ENCODE measurements around the gene CFAP119.

The CFAP119 gene

DNA sequence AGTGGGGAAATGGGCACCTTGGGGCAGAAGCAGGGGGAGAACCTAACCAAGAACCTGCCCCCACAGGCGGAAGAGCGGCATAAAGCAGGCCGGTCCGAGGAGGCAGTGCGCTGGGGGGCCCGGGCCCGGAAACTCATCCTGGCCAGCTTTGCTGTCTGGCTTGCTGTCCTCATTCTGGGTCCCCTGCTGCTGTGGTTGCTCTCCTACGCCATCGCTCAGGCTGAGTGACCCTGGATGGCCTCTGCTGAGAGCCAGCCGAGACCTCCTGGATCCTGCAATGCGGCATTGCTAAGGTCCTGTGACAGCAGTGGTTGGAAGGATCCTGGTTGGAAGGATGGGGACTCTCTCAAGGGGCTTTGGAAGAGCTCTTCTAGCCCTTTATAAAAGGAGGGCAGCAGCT, 18.1 kb downstream of the CFAP119 start:
- TF ChIP-seq, protein P1, sequence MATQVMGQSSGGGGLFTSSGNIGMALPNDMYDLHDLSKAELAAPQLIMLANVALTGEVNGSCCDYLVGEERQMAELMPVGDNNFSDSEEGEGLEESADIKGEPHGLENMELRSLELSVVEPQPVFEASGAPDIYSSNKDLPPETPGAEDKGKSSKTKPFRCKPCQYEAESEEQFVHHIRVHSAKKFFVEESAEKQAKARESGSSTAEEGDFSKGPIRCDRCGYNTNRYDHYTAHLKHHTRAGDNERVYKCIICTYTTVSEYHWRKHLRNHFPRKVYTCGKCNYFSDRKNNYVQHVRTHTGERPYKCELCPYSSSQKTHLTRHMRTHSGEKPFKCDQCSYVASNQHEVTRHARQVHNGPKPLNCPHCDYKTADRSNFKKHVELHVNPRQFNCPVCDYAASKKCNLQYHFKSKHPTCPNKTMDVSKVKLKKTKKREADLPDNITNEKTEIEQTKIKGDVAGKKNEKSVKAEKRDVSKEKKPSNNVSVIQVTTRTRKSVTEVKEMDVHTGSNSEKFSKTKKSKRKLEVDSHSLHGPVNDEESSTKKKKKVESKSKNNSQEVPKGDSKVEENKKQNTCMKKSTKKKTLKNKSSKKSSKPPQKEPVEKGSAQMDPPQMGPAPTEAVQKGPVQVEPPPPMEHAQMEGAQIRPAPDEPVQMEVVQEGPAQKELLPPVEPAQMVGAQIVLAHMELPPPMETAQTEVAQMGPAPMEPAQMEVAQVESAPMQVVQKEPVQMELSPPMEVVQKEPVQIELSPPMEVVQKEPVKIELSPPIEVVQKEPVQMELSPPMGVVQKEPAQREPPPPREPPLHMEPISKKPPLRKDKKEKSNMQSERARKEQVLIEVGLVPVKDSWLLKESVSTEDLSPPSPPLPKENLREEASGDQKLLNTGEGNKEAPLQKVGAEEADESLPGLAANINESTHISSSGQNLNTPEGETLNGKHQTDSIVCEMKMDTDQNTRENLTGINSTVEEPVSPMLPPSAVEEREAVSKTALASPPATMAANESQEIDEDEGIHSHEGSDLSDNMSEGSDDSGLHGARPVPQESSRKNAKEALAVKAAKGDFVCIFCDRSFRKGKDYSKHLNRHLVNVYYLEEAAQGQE (IDR thresholded peaks at IDR 0.05; ENCODE audit: insufficient read depth in 1 of 2, low read depth in 2 of 2, low read length in 2 of 2), result no peak
- TF ChIP-seq SIN3A (IDR thresholded peaks at IDR 0.05; ENCODE audit: borderline replicate concordance, insufficient read depth, low read length) (no peak), TAF1 (IDR thresholded peaks at IDR 0.05; ENCODE audit: borderline replicate concordance, insufficient read depth, low read length) (no peak), FOXP2 (optimal IDR thresholded peaks at IDR 0.05; ENCODE audit: borderline replicate concordance, extremely low read depth, extremely low read length, insufficient read depth) (no peak), POLR2AphosphoS5 (IDR thresholded peaks at IDR 0.05; ENCODE audit: low read depth, low read length) (no peak)

DNA sequence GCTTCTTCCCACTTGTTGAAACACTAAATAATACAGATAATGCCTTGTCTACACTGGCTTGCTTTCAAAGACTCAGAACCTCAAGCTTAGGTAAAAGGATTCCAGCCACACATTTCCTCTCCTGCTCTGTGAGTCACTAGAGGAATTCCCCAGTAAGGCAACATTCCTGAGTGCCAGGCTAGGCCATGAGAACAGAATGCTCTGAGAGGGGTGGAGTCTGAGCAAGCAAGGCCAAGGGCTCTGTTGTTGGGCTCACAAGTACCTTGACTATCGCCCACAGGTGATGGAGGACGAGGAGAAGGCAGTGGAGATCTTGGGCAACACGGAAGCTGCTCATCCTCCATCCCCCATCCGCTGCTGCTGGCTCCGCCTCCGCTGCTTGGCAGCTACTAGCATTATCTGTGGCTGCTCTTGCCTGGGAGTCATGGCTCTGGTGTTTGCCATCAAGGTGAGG, 20.4 kb downstream of the CFAP119 start:
- no peak for TF ChIP-seq FOXP2 (optimal IDR thresholded peaks at IDR 0.05; ENCODE audit: borderline replicate concordance, extremely low read depth, extremely low read length, insufficient read depth)
- TF ChIP-seq, protein P1 (IDR thresholded peaks at IDR 0.05; ENCODE audit: insufficient read depth in 1 of 2, low read depth in 2 of 2, low read length in 2 of 2), result no peak
- TF ChIP-seq SIN3A (IDR thresholded peaks at IDR 0.05; ENCODE audit: borderline replicate concordance, insufficient read depth, low read length), result no peak
- no peak for TF ChIP-seq POLR2AphosphoS5 (IDR thresholded peaks at IDR 0.05; ENCODE audit: low read depth, low read length)
- TF ChIP-seq TAF1 (IDR thresholded peaks at IDR 0.05; ENCODE audit: borderline replicate concordance, insufficient read depth, low read length), result no peak

DNA sequence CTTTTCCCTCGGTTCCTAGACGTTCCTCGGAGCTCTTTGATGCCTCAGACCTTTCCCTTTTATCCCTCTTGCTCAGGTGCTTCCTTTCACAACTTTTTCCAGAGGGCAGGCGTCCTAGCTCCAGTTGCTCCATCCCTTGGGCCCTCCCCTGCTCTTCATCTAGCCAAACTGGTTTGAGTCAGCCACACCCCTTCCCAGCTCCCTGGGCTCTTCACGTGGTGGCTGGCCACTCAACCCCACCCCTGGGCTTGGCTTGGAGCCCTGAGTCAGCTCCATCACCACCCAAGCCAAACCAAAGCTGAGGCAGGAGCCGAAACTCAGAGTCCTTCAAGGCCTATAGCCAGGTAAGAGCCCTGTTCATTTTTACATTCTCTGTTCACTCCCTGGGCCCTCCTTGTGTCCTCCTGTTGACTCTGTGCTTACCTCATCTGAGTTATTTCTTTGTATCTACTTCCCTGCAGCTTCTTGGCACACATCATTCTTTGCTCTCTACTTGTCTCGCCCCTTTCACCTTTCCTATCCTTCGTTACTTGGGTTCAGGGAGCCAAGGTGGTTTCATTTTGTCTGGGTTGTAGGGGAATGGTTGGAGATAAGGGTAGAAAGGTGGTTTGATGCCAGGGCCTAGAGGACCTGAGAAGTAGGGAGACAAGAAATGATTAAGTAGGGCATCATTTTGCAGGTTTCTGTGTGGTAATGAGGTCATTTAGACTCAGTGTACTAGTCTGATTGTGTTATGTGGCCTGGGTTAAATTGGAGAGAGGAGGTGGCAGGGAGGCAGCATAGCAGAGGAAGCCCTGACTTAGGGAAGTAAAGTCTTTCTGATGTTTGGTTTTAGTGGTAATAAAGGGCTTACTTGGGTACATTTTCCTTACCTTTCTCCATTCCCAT, 21.3 kb downstream of the CFAP119 start:
- TF ChIP-seq POLR2AphosphoS5 (IDR thresholded peaks at IDR 0.05; ENCODE audit: low read depth, low read length), result no peak; the same call in 1 of the 2 replicates
- TF ChIP-seq, protein P1 (IDR thresholded peaks at IDR 0.05; ENCODE audit: insufficient read depth in 1 of 2, low read depth in 2 of 2, low read length in 2 of 2), result no peak
- TF ChIP-seq FOXP2 (optimal IDR thresholded peaks at IDR 0.05; ENCODE audit: borderline replicate concordance, extremely low read depth, extremely low read length, insufficient read depth), result no peak
- no peak for TF ChIP-seq SIN3A (IDR thresholded peaks at IDR 0.05; ENCODE audit: borderline replicate concordance, insufficient read depth, low read length)
- TF ChIP-seq TAF1 (IDR thresholded peaks at IDR 0.05; ENCODE audit: borderline replicate concordance, insufficient read depth, low read length), result no peak

DNA sequence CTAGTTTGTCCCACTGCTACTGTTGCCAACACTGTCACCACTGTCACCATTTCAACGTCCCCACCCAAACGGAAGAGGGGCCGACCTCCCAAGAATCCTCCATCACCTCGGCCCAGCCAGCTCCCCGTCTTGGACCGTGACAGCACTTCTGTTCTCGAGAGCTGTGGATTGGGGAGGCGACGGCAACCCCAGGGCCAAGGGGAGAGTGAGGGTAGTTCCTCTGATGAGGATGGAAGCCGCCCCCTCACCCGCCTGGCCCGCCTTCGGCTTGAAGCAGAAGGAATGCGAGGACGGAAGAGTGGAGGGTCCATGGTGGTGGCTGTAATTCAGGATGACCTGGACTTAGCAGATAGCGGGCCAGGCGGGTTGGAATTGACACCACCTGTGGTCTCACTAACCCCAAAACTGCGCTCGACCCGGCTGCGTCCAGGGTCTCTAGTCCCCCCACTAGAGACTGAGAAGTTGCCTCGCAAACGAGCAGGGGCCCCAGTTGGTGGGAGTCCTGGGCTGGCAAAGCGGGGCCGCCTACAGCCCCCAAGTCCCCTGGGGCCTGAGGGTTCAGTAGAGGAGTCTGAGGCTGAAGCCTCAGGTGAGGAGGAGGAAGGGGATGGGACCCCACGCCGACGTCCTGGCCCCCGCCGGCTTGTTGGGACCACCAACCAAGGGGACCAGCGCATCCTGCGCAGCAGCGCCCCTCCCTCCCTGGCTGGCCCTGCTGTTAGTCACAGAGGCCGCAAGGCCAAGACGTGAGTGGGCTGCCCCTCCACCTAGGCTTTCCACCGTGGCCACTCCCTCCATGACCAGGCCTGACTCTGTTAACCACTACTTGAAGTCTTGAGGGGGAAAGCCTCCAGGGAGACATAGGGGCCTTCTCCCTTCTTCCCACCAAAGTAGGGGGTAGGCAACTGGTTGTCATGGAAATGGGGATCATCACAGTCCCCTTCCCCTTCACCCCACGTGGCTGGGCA, 22.6 kb downstream of the CFAP119 start:
- TF ChIP-seq FOXP2 (optimal IDR thresholded peaks at IDR 0.05; ENCODE audit: borderline replicate concordance, extremely low read depth, extremely low read length, insufficient read depth) (no peak), SIN3A (IDR thresholded peaks at IDR 0.05; ENCODE audit: borderline replicate concordance, insufficient read depth, low read length) (no peak), POLR2AphosphoS5 (IDR thresholded peaks at IDR 0.05; ENCODE audit: low read depth, low read length) (no peak), TAF1 (IDR thresholded peaks at IDR 0.05; ENCODE audit: borderline replicate concordance, insufficient read depth, low read length) (no peak)
- TF ChIP-seq, protein P1 (IDR thresholded peaks at IDR 0.05; ENCODE audit: insufficient read depth in 1 of 2, low read depth in 2 of 2, low read length in 2 of 2), result no peak
